ENCODE data around the gene TAMALIN.

TAMALIN gene

DNA sequence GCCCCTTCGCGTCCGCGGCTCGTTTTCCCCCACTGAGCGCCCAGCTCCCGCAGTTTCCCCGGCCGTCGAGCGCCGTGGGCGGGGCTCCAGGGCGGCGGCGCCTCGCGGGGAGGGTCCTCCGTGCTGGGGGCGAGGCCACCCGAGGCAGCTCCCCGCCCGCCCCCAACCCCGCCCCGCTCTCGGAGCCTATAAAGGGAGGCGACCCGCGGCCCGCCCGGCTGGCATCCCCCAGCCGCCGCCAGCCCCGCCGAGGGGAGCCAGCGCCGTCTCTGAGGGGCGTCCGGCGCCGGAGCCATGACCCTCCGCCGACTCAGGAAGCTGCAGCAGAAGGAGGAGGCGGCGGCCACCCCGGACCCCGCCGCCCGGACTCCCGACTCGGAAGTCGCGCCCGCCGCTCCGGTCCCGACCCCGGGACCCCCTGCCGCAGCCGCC, at the start of gene TAMALIN:
Gene TAMALIN, plus strand, starts transcription at position 221 of the 432 bp plus-strand sequence. Its CDS starts 74 bp downstream, at position 295.
- DNase-seq (ENCODE audit: extremely low spot score): no peak
- TF ChIP-seq L3MBTL2 (conservative IDR thresholded peaks at IDR 0.05) (no peak), NFRKB (IDR thresholded peaks at IDR 0.05) (no peak), SP1 (IDR thresholded peaks at IDR 0.05) (no peak), TARDBP (IDR thresholded peaks at IDR 0.05) (no peak), ELF4 (IDR thresholded peaks at IDR 0.05) (no peak), SUZ12 (IDR thresholded peaks at IDR 0.05) (no peak), FOXK2 (IDR thresholded peaks at IDR 0.05) (no peak), BHLHE40 (IDR thresholded peaks at IDR 0.05; ENCODE audit: borderline replicate concordance) (no peak)
- CTCF ChIA-PET: interaction anchor here (0.6 to 5.3 kb wide), 2 partner anchors 15 to 634 kb away, joined by 3 to 99 read pairs; no protein-coding TSS in a partner anchor
- POLR2A ChIA-PET: no interaction called here

GRCh38 chr12:51958542-51958941, 48.2 kb upstream of the TAMALIN start:
- no peak for TF ChIP-seq ARNT (IDR thresholded peaks at IDR 0.05)
- TF ChIP-seq LEF1 (IDR thresholded peaks at IDR 0.05; ENCODE audit: borderline replicate concordance): no peak
- TF ChIP-seq FOXK2 (IDR thresholded peaks at IDR 0.05): no peak
- no peak for TF ChIP-seq SP1 (IDR thresholded peaks at IDR 0.05)
- no peak for TF ChIP-seq FOXM1 (IDR thresholded peaks at IDR 0.05; ENCODE audit: borderline replicate concordance)
- TF ChIP-seq HDGF (IDR thresholded peaks at IDR 0.05; ENCODE audit: borderline replicate concordance): no peak
- TF ChIP-seq BHLHE40 (IDR thresholded peaks at IDR 0.05; ENCODE audit: borderline replicate concordance): no peak
- no peak for TF ChIP-seq FOXA1 (IDR thresholded peaks at IDR 0.05)
- no peak for TF ChIP-seq ZNF384 (IDR thresholded peaks at IDR 0.05)
- TF ChIP-seq L3MBTL2 (conservative IDR thresholded peaks at IDR 0.05): no peak
- TF ChIP-seq SUZ12 (IDR thresholded peaks at IDR 0.05): no peak
- no peak for DNase-seq (ENCODE audit: extremely low spot score)
- ChIA-PET CTCF (interaction anchor here (0.6 kb wide), 2 partner anchors 12 to 79 kb away, joined by 3 to 4 read pairs; no protein-coding TSS in a partner anchor), POLR2A (no interaction called here)

DNA sequence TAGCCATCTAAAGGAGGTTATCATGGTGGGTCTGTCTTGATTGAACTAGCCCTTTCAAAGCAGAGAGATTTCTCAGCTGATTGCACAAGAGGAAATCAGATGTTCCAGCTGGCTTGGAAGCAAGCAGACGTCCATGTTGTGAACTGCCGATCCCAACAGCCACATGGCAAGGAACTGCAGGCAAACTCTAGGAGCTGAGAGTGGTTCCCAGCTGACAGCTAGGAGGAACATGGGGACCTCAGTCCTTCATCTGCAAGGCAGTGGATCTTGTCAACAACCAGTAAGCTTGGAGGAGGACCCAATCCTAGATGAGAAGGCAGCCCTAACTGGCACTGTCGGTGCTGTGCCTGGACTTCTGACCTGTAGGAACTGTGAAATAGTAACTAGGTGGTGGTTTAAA, 47.5 kb upstream of the TAMALIN start:
- DNase-seq (ENCODE audit: extremely low spot score): no peak
- ChIA-PET CTCF (interaction anchor here (0.6 to 3.7 kb wide), 3 partner anchors 12 to 80 kb away, joined by 3 to 28 read pairs (median 4); no protein-coding TSS in a partner anchor), POLR2A (no interaction called here)
- no peak for TF ChIP-seq ARNT (IDR thresholded peaks at IDR 0.05)
- no peak for TF ChIP-seq BHLHE40 (IDR thresholded peaks at IDR 0.05; ENCODE audit: borderline replicate concordance)
- TF ChIP-seq LEF1 (IDR thresholded peaks at IDR 0.05; ENCODE audit: borderline replicate concordance): no peak
- TF ChIP-seq TARDBP (IDR thresholded peaks at IDR 0.05): no peak
- TF ChIP-seq PKNOX1 (IDR thresholded peaks at IDR 0.05): no peak
- no peak for TF ChIP-seq SP1 (IDR thresholded peaks at IDR 0.05)
- TF ChIP-seq SUZ12 (IDR thresholded peaks at IDR 0.05): no peak
- no peak for TF ChIP-seq FOXM1 (IDR thresholded peaks at IDR 0.05; ENCODE audit: borderline replicate concordance)
- TF ChIP-seq ELF4 (IDR thresholded peaks at IDR 0.05): no peak
- no peak for TF ChIP-seq FOXA1 (IDR thresholded peaks at IDR 0.05)
- no peak for TF ChIP-seq L3MBTL2 (conservative IDR thresholded peaks at IDR 0.05)
- TF ChIP-seq FOXK2 (IDR thresholded peaks at IDR 0.05): no peak
- TF ChIP-seq HDGF (IDR thresholded peaks at IDR 0.05; ENCODE audit: borderline replicate concordance): no peak
- TF ChIP-seq ZNF384 (IDR thresholded peaks at IDR 0.05): no peak

DNA sequence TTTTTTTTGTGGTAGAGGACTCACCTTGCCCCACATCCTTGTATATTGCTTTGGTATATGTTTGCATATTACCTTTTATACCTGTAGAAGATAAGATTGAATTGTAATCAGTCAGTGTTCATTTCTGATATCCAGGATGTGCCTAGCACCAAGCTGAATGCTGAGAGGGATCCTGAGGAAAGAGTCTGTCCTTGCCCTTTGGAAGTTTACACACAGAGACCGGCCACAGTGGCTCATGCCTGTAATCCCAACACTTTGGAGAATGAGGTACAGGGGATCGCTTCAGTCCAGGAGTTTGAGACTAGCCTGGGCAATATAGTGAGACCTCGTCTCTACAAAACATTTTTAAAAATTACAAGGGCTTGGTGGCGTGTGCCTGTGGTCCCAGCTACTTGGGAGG, 46.8 kb upstream of the TAMALIN start:
- ChIA-PET POLR2A (no interaction called here), CTCF (interaction anchor here (3.7 kb wide), 1 partner anchor 12 kb away, joined by 28 read pairs; no protein-coding TSS in a partner anchor)
- DNase-seq (ENCODE audit: extremely low spot score): no peak
- TF ChIP-seq FOXM1 (IDR thresholded peaks at IDR 0.05; ENCODE audit: borderline replicate concordance) (no peak), ZNF384 (IDR thresholded peaks at IDR 0.05) (no peak), CTBP1 (IDR thresholded peaks at IDR 0.05; ENCODE audit: borderline replicate concordance) (no peak), NFRKB (IDR thresholded peaks at IDR 0.05) (no peak), SUZ12 (IDR thresholded peaks at IDR 0.05) (no peak), PKNOX1 (IDR thresholded peaks at IDR 0.05) (no peak), HDGF (IDR thresholded peaks at IDR 0.05; ENCODE audit: borderline replicate concordance) (no peak)

DNA sequence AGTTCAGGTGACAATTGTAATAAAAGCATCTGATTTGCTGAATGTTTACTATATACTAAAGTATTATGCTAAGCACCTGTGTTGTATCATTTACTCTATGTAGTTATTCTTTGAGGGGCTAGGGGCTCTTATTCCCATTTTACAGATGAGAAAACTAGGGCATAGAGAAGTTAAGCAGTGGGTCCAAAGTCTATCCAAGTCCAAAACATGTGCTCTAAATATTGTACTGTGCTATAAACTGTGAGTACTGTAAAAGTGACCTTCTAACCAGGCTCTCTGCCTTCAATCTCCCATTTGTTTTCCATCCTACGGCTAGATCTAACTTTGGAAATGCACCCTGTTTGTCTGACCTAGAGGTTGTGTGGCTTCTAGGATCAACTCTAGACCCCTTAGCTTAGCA, 46.3 kb upstream of the TAMALIN start:
- CTCF ChIA-PET: interaction anchor here (3.7 kb wide), 1 partner anchor 11 kb away, joined by 28 read pairs; no protein-coding TSS in a partner anchor
- DNase-seq (ENCODE audit: extremely low spot score): no peak

GRCh38 chr12:51960890-51961289, 45.9 kb upstream of the TAMALIN start:
- CTCF ChIA-PET: interaction anchor here (3.7 kb wide), 1 partner anchor 11 kb away, joined by 28 read pairs; no protein-coding TSS in a partner anchor
- POLR2A ChIA-PET: no interaction called here
- TF ChIP-seq L3MBTL2 (conservative IDR thresholded peaks at IDR 0.05): no peak
- no peak for TF ChIP-seq PKNOX1 (IDR thresholded peaks at IDR 0.05)
- no peak for TF ChIP-seq BHLHE40 (IDR thresholded peaks at IDR 0.05; ENCODE audit: borderline replicate concordance)
- DNase-seq (ENCODE audit: extremely low spot score): no peak

More for the DNA sequence above, 46.3 kb upstream of the TAMALIN start:
- POLR2A ChIA-PET: no interaction called here
- TF ChIP-seq FOXA1 (IDR thresholded peaks at IDR 0.05) (no peak), CTBP1 (IDR thresholded peaks at IDR 0.05; ENCODE audit: borderline replicate concordance) (no peak)

DNA sequence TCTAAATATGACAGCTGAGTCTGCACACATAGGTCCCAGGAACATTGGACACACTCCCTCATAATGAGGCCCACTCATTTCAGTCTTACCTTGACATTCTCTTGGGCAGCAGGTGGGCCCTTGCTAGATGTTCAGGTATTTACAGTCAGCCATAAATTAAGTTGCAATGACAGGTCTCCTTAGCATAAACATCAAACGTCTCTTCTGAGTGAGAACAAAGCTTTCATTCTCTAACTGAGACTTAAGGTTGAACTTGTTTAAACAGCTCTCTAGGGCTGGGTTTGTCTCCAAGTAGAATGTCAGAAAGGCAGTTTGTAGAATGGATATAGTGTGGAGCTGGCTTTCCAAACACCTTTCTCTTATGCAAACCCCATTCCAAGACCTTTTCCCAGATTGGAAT, 44.9 kb upstream of the TAMALIN start:
- POLR2A ChIA-PET: no interaction called here
- CTCF ChIA-PET: interaction anchor here (0.6 to 3.7 kb wide), 4 partner anchors 10 to 86 kb away, joined by 3 to 28 read pairs (median 4); no protein-coding TSS in a partner anchor

More for the DNA sequence above, 44.9 kb upstream of the TAMALIN start:
- DNase-seq (ENCODE audit: extremely low spot score): no peak
- peak; percentile 81 for TF ChIP-seq PKNOX1 (IDR thresholded peaks at IDR 0.05)
- TF ChIP-seq SUZ12 (IDR thresholded peaks at IDR 0.05): no peak
